GM23338 (cell line): ENCODE data around the gene PDLIM5. TPM values are rescaled to one million over a fixed set of nuclear protein-coding genes. Genes with fewer than 3 reads are reported as not detected.

ENCODE experiments used
- ATAC-seq: fragments of 200-7000 bp; cut with Tn5 transposase; 3 replicates; pipeline ENCODE4 v1.9.1; 2020
- DNase-seq: peaks from one replicate; pipeline ENCODE4 v3.0.0-alpha.2; 2015; ENCODE audit warnings: low spot score
- H2AFZ ChIP-seq: fragments of 200-600 bp; sonication (generic); 2 replicates; pipeline ENCODE4 v1.8.0; 2016; ENCODE audit warnings: antibody characterized with exemption, mild to moderate bottlenecking, moderate library complexity
- H3F3A ChIP-seq: fragments of 200-600 bp; sonication (generic); replicated peaks from 2 replicates; pipeline ENCODE4 v1.8.0; 2017; ENCODE audit warnings: antibody characterized with exemption, mixed run types, low read depth
- H3K27ac ChIP-seq: fragments of 200-600 bp; sonication (generic); 2 replicates; pipeline ENCODE4 v1.6.1; 2016; ENCODE audit warnings: low read depth
- H3K27me3 ChIP-seq: fragments of 200-600 bp; sonication (generic); 2 replicates; pipeline ENCODE4 v1.8.0; 2016; ENCODE audit warnings: mild to moderate bottlenecking, mixed run types, moderate library complexity; ENCODE audit not compliant: insufficient read depth
- H3K36me3 ChIP-seq: fragments of 200-600 bp; sonication (generic); 2 replicates; pipeline ENCODE4 v1.8.0; 2016; ENCODE audit warnings: mild to moderate bottlenecking; ENCODE audit not compliant: insufficient read depth
- H3K4me1 ChIP-seq: fragments of 200-600 bp; sonication (generic); 2 replicates; pipeline ENCODE4 v1.8.0; 2016; ENCODE audit warnings: mild to moderate bottlenecking, moderate library complexity; ENCODE audit not compliant: insufficient read depth
- H3K4me2 ChIP-seq: fragments of 200-600 bp; sonication (generic); 2 replicates; pipeline ENCODE4 v1.7.1; 2017; ENCODE audit warnings: mixed run types
- H3K4me3 ChIP-seq: fragments of 200-600 bp; sonication (generic); 2 replicates; pipeline ENCODE4 v1.6.1; 2016; ENCODE audit warnings: mixed run types
- H3K79me2 ChIP-seq: fragments of 200-600 bp; sonication (generic); replicated peaks from 2 replicates; pipeline ENCODE4 v1.8.0; 2017; ENCODE audit warnings: mild to moderate bottlenecking; ENCODE audit not compliant: insufficient read depth
- H3K9me2 ChIP-seq: fragments of 200-600 bp; sonication (generic); 2 replicates; pipeline ENCODE4 v1.8.0; 2017; ENCODE audit not compliant: insufficient read depth
- H4K20me1 ChIP-seq: fragments of 200-600 bp; sonication (generic); replicated peaks from 2 replicates; pipeline ENCODE4 v1.8.0; 2017; ENCODE audit warnings: mild to moderate bottlenecking; ENCODE audit not compliant: insufficient read depth
- H3K27ac Mint-ChIP-seq: 2 replicates; pipeline ENCODE4 v1.8.0; 2020; ENCODE audit warnings: inconsistent platforms, mild to moderate bottlenecking, moderate library complexity, mixed read lengths
- H3K27me3 Mint-ChIP-seq: 3 replicates; pipeline ENCODE4 v1.8.0; 2022; ENCODE audit warnings: low read depth, mild to moderate bottlenecking, moderate library complexity, mixed read lengths, inconsistent platforms; ENCODE audit not compliant: insufficient read depth, poor library complexity
- H3K36me3 Mint-ChIP-seq: 3 replicates; pipeline ENCODE4 v1.8.0; 2021; ENCODE audit warnings: low read depth, mild to moderate bottlenecking, inconsistent platforms, moderate library complexity, mixed read lengths
- H3K4me1 Mint-ChIP-seq: 3 replicates; pipeline ENCODE4 v1.8.0; 2020; ENCODE audit warnings: mild to moderate bottlenecking, inconsistent platforms, mixed read lengths
- H3K4me3 Mint-ChIP-seq: 3 replicates; pipeline ENCODE4 v1.8.0; 2021; ENCODE audit warnings: moderate library complexity, mild to moderate bottlenecking, inconsistent platforms, mixed read lengths
- H3K9me3 Mint-ChIP-seq: 3 replicates; pipeline ENCODE4 v1.8.0; 2020; ENCODE audit warnings: moderate library complexity, mild to moderate bottlenecking, inconsistent platforms, mixed read lengths
- CREB1 ChIP-seq: fragments of 250-450 bp; sonication (Bioruptor Pico); IDR thresholded peaks from 2 replicates; pipeline ENCODE4 v1.5.0; 2020; ENCODE audit warnings: low read depth, mild to moderate bottlenecking, moderate library complexity
- CTCF ChIP-seq, 2 experiments: fragments of 200-600 bp in 1 of 2; sonication (generic) in 1 of 2; conservative IDR thresholded peaks; 2 replicates each; pipeline versions ENCODE4 v1.5.1 to v1.6.1; 2016 to 2017; ENCODE audit warnings: antibody characterized with exemption in 2 of 2, low read depth in 2 of 2, mild to moderate bottlenecking in 2 of 2, moderate library complexity in 1 of 2
- ETS1 ChIP-seq: IDR thresholded peaks from 2 replicates; pipeline ENCODE4 v1.6.1; 2016; ENCODE audit warnings: antibody characterized with exemption
- EZH2 ChIP-seq: fragments of 200-600 bp; sonication (generic); IDR thresholded peaks from one replicate; pipeline ENCODE4 v1.8.0; 2017; ENCODE audit warnings: antibody characterized with exemption, mild to moderate bottlenecking, low read depth; ENCODE audit not compliant: unreplicated experiment
- EZH2phosphoT487 ChIP-seq: fragments of 200-600 bp; sonication (generic); IDR thresholded peaks from one replicate; pipeline ENCODE4 v1.8.1; 2018; ENCODE audit warnings: antibody characterized with exemption; ENCODE audit not compliant: unreplicated experiment
- JUNB ChIP-seq: IDR thresholded peaks from one replicate; pipeline ENCODE4 v1.6.1; 2016; ENCODE audit warnings: antibody characterized with exemption; ENCODE audit not compliant: unreplicated experiment
- NANOG ChIP-seq: IDR thresholded peaks from 2 replicates; pipeline ENCODE4 v1.6.1; 2016; ENCODE audit warnings: antibody characterized with exemption, borderline replicate concordance
- POLR2AphosphoS5 ChIP-seq: IDR thresholded peaks from 2 replicates; pipeline ENCODE4 v1.6.1; 2016; ENCODE audit warnings: antibody characterized with exemption, low read depth
- REST ChIP-seq: IDR thresholded peaks from one replicate; pipeline ENCODE4 v1.6.1; 2018; ENCODE audit warnings: antibody characterized with exemption; ENCODE audit not compliant: unreplicated experiment
- STAT1 ChIP-seq: IDR thresholded peaks from one replicate; pipeline ENCODE4 v1.6.1; 2016; ENCODE audit warnings: antibody characterized with exemption; ENCODE audit not compliant: unreplicated experiment
- ZNF331 ChIP-seq: fragments of 250-450 bp; sonication (Bioruptor Pico); IDR thresholded peaks from 2 replicates; pipeline ENCODE4 v1.5.0; 2020; ENCODE audit warnings: low read depth, mild to moderate bottlenecking, moderate library complexity
- ZNF462 ChIP-seq: fragments of 250-450 bp; sonication (Bioruptor Pico); IDR thresholded peaks from 2 replicates; pipeline ENCODE4 v1.5.0; 2020; ENCODE audit warnings: mild to moderate bottlenecking, moderate library complexity
- polyA plus RNA-seq: library from polyadenylated mRNA; unstranded; fragments of >200 nt; fragmentation: Nextera tagmentation; extraction: Ambion mirVana; gene quantifications from 2 replicates; pipeline ENCODE4 v1.2.1, GENCODE V29; 2016
- total RNA-seq: library from RNA; depleted of rRNA; stranded (reverse); fragments of >200 nt; shearing (Covaris generic); gene quantifications from 2 replicates; pipeline ENCODE4 v1.2.3, GENCODE V29; 2014

The PDLIM5 gene
- total and polyA plus RNA-seq, 2 experiments from 2014 or later, result 45.2 to 53.0 TPM

- no peak overlapping the region for H3K4me3 ChIP-seq
- H3K9me2 ChIP-seq, result no peaks in the 10 kb centered on the region
- no peaks in the 10 kb centered on the region for H3K36me3 ChIP-seq
- Mint-ChIP-seq H3K4me1 (no peaks in the 10 kb centered on the region), H3K27ac (no peak overlapping the region), H3K36me3 (no peaks in the 10 kb centered on the region), H3K4me3 (no peak overlapping the region), H3K27me3 (no peaks in the 10 kb centered on the region), H3K9me3 (no peaks in the 10 kb centered on the region)
- no peak overlapping the region for H3K27ac ChIP-seq
- TF ChIP-seq CTCF (conservative IDR thresholded peaks at IDR 0.05; ENCODE audit: low read depth in 2 of 2) (no peak), POLR2AphosphoS5 (no peak), ETS1 (no peak), ZNF462 (CRISPR knock-in tag) (no peak), EZH2 (no peak), STAT1 (no peak), EZH2phosphoT487 (no peak), ZNF331 (no peak), CREB1 (CRISPR knock-in tag) (no peak), REST (no peak), JUNB (no peak), NANOG (no peak)
- no peaks in the 10 kb centered on the region for H3K79me2 ChIP-seq
- no peak overlapping the region for H3K4me2 ChIP-seq
- no peaks in the 10 kb centered on the region for H3K4me1 ChIP-seq
- H3F3A ChIP-seq, result no peaks in the 10 kb centered on the region
- no peaks in the 10 kb centered on the region for H3K27me3 ChIP-seq
- no peak for ATAC-seq
- no peaks in the 10 kb centered on the region for H4K20me1 ChIP-seq
- no peak for DNase-seq
- no peak overlapping the region for H2AFZ ChIP-seq
These were observed 246.4 kb downstream of the PDLIM5 start for GRCh38 chr4:94698187-94698586.
